IPS-NIHi7 (cell line): ENCODE measurements around the gene RUNX3.

Source experiments
- DNase-seq: peaks from one replicate; pipeline ENCODE4 v3.0.0; 2012; ENCODE audit warnings: mixed read lengths; ENCODE audit errors: extremely low spot score

RUNX3 gene

GRCh38 chr1:24963099-24963872 is 33.2 kb upstream of the RUNX3 start:
- no peak for DNase-seq

GRCh38 chr1:24961961-24962861 is 32.1 kb upstream of the RUNX3 start:
- peak; percentile 59 for DNase-seq

- DNase-seq, result no peak
Measured at GRCh38 chr1:24961334-24961733, 31.3 kb upstream of the RUNX3 start.

GRCh38 chr1:24960071-24960801 is 30.2 kb upstream of the RUNX3 start:
- no peak for DNase-seq

GRCh38 chr1:24959623-24959975 is 29.5 kb upstream of the RUNX3 start:
- DNase-seq, result no peak

GRCh38 chr1:24958766-24959622 is 28.9 kb upstream of the RUNX3 start:
- DNase-seq, result no peak

GRCh38 chr1:24957808-24958752 is 28.0 kb upstream of the RUNX3 start:
- no peak for DNase-seq

GRCh38 chr1:24957016-24957807 is 27.1 kb upstream of the RUNX3 start:
- no peak for DNase-seq

- no peak for DNase-seq
Measured at GRCh38 chr1:24955779-24956365, 25.8 kb upstream of the RUNX3 start.

- DNase-seq, result no peak
Measured at GRCh38 chr1:24955161-24955560, 25.1 kb upstream of the RUNX3 start.

GRCh38 chr1:24954631-24955030 is 24.6 kb upstream of the RUNX3 start:
- no peak for DNase-seq

GRCh38 chr1:24954022-24954421 is 23.9 kb upstream of the RUNX3 start:
- no peak for DNase-seq

GRCh38 chr1:24952413-24952841 is 22.4 kb upstream of the RUNX3 start:
- DNase-seq, result no peak

- no peak for DNase-seq
Measured at GRCh38 chr1:24951810-24952412, 21.8 kb upstream of the RUNX3 start.

GRCh38 chr1:24951337-24951736 is 21.3 kb upstream of the RUNX3 start:
- DNase-seq, result no peak

GRCh38 chr1:24949331-24949881 is 19.3 kb upstream of the RUNX3 start:
- DNase-seq, result no peak

- no peak for DNase-seq
Measured at GRCh38 chr1:24948079-24948827, 18.2 kb upstream of the RUNX3 start.
